Adrenal gland (tissue), 5 donors: ENCODE measurements around the gene ARFGAP1.

Source experiments
- POLR2A ChIP-seq, 2 donors: fragments of 450-650 bp; IDR thresholded peaks; one replicate each; pipeline ENCODE4 v1.6.1; 2017; ENCODE audit warnings: antibody characterized with exemption in 2 of 2, mild to moderate bottlenecking in 2 of 2, moderate library complexity in 1 of 2
- TF ChIP-seq, protein P1 (sequence below), 6 experiments: fragments of 450-650 bp in 4 of 6; fragments of 200-600 bp in 2 of 6; sonication (generic) in 1 of 6; IDR thresholded peaks; 1 replicate in 5 of 6; 2 replicates in 1 of 6; pipeline versions ENCODE4 v1.5.1 to v1.8.0; 2016 to 2021; ENCODE audit warnings: antibody characterized with exemption in 6 of 6, mild to moderate bottlenecking in 2 of 6, moderate library complexity in 1 of 6
- donor health status: DM: no; HTN: no; CAD: no.

GRCh38 chr20:63223826-63224207 lies 48.8 kb upstream of the ARFGAP1 start:
- TF ChIP-seq, protein P1, sequence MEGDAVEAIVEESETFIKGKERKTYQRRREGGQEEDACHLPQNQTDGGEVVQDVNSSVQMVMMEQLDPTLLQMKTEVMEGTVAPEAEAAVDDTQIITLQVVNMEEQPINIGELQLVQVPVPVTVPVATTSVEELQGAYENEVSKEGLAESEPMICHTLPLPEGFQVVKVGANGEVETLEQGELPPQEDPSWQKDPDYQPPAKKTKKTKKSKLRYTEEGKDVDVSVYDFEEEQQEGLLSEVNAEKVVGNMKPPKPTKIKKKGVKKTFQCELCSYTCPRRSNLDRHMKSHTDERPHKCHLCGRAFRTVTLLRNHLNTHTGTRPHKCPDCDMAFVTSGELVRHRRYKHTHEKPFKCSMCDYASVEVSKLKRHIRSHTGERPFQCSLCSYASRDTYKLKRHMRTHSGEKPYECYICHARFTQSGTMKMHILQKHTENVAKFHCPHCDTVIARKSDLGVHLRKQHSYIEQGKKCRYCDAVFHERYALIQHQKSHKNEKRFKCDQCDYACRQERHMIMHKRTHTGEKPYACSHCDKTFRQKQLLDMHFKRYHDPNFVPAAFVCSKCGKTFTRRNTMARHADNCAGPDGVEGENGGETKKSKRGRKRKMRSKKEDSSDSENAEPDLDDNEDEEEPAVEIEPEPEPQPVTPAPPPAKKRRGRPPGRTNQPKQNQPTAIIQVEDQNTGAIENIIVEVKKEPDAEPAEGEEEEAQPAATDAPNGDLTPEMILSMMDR (IDR thresholded peaks at IDR 0.05), result no peak
- TF ChIP-seq POLR2A (IDR thresholded peaks at IDR 0.05), result no peak
